ENCODE data around the gene CGREF1. TPM values are rescaled to one million over a fixed set of nuclear protein-coding genes. Genes with fewer than 3 reads are reported as not detected.

The CGREF1 gene
- total RNA-seq, 1 donor from 2014 or later: not detected

GRCh38 chr2:27071277-27071989 lies 47.5 kb downstream of the CGREF1 start, which contains the start of gene OST4:
TSS of gene OST4 (minus strand) at chr2:27071654.
- peaks cover 16% of the 10 kb centered on the region for H3K36me3 Mint-ChIP-seq (ENCODE audit: low read depth, unreplicated experiment)
- H3K4me1 Mint-ChIP-seq (ENCODE audit: unreplicated experiment): peaks cover 47% of the 10 kb centered on the region
- DNase-seq (ENCODE audit: low spot score): peak; percentile 95
- H3K27ac Mint-ChIP-seq (ENCODE audit: unreplicated experiment): peak within 1 kb of the TSS; percentile 89
- peaks cover 5% of the 10 kb centered on the region for H3K27me3 Mint-ChIP-seq (ENCODE audit: unreplicated experiment)
- H3K4me3 Mint-ChIP-seq (ENCODE audit: unreplicated experiment): peak within 1 kb of the TSS; percentile 98
- no peak for TF ChIP-seq CTCF (IDR thresholded peaks at IDR 0.05; ENCODE audit: unreplicated experiment)
- H3K9me3 Mint-ChIP-seq (ENCODE audit: unreplicated experiment): no peaks in the 10 kb centered on the region

GRCh38 chr2:27070653-27071276 lies 48.2 kb downstream of the CGREF1 start:
- Mint-ChIP-seq H3K27ac (ENCODE audit: unreplicated experiment) (peak overlapping the region; percentile 89), H3K4me1 (ENCODE audit: unreplicated experiment) (peaks cover 41% of the 10 kb centered on the region), H3K36me3 (ENCODE audit: low read depth, unreplicated experiment) (peaks cover 18% of the 10 kb centered on the region), H3K27me3 (ENCODE audit: unreplicated experiment) (peaks cover 5% of the 10 kb centered on the region), H3K9me3 (ENCODE audit: unreplicated experiment) (no peaks in the 10 kb centered on the region), H3K4me3 (ENCODE audit: unreplicated experiment) (peak overlapping the region; percentile 98)
- no peak for DNase-seq (ENCODE audit: low spot score)
- TF ChIP-seq CTCF (IDR thresholded peaks at IDR 0.05; ENCODE audit: unreplicated experiment): no peak

- Mint-ChIP-seq H3K27me3 (ENCODE audit: unreplicated experiment) (peaks cover 5% of the 10 kb centered on the region), H3K27ac (ENCODE audit: unreplicated experiment) (peak overlapping the region; percentile 89), H3K4me3 (ENCODE audit: unreplicated experiment) (peak overlapping the region; percentile 98), H3K36me3 (ENCODE audit: low read depth, unreplicated experiment) (peaks cover 18% of the 10 kb centered on the region), H3K4me1 (ENCODE audit: unreplicated experiment) (peaks cover 36% of the 10 kb centered on the region), H3K9me3 (ENCODE audit: unreplicated experiment) (no peaks in the 10 kb centered on the region)
- TF ChIP-seq CTCF (IDR thresholded peaks at IDR 0.05; ENCODE audit: unreplicated experiment): no peak
- no peak for DNase-seq (ENCODE audit: low spot score)
Observed at GRCh38 chr2:27069961-27070618, 48.8 kb downstream of the CGREF1 start.

- no peak for TF ChIP-seq CTCF (IDR thresholded peaks at IDR 0.05; ENCODE audit: unreplicated experiment)
- peak overlapping the region; percentile 16 for H3K27ac Mint-ChIP-seq (ENCODE audit: unreplicated experiment)
- H3K9me3 Mint-ChIP-seq (ENCODE audit: unreplicated experiment): no peaks in the 10 kb centered on the region
- DNase-seq (ENCODE audit: low spot score): no peak
- peaks cover 19% of the 10 kb centered on the region for H3K36me3 Mint-ChIP-seq (ENCODE audit: low read depth, unreplicated experiment)
- peak overlapping the region; percentile 98 for H3K4me3 Mint-ChIP-seq (ENCODE audit: unreplicated experiment)
- H3K4me1 Mint-ChIP-seq (ENCODE audit: unreplicated experiment): peaks cover 30% of the 10 kb centered on the region
- peaks cover 5% of the 10 kb centered on the region for H3K27me3 Mint-ChIP-seq (ENCODE audit: unreplicated experiment)
Observed at GRCh38 chr2:27069436-27069835, 49.5 kb downstream of the CGREF1 start.

Measured in endothelial cell (in vitro differentiated cells).